Omental fat pad (tissue), 4 donors: ENCODE results near the gene TMEM63C. TPM values are rescaled to one million over a fixed set of nuclear protein-coding genes. Genes with fewer than 3 reads are reported as not detected.
"Not testable (repeated sequence)": the region's sequence is repeated elsewhere in the genome, so short reads cannot be mapped to it uniquely, and the experiment has no call there.

ENCODE experiments used
- ATAC-seq: fragments of 150-250 bp; one replicate; pipeline ENCODE4 v1.9.1; 2016; ENCODE audit warnings: mild to moderate bottlenecking, moderate library complexity; ENCODE audit not compliant: low FRiP score
- DNase-seq: peaks from one replicate; pipeline ENCODE4 v3.0.0-alpha.2; 2019; ENCODE audit warnings: low spot score
- total RNA-seq, 4 donors: library from RNA; depleted of rRNA; stranded (reverse); fragments of >200 nt; gene quantifications; one replicate each; pipeline ENCODE4 v1.1.0, GENCODE V29; 2016
- TF ChIP-seq, protein P1 (sequence below), 3 donors: fragments of 450-650 bp; IDR thresholded peaks; one replicate each; pipeline ENCODE4 v1.5.1; 2016 to 2017; ENCODE audit warnings: antibody characterized with exemption in 3 of 3, mild to moderate bottlenecking in 3 of 3, moderate library complexity in 2 of 3

The TMEM63C gene
- total RNA-seq, 4 donors from 2014 or later = 0.13 TPM; not detected in 3

DNA sequence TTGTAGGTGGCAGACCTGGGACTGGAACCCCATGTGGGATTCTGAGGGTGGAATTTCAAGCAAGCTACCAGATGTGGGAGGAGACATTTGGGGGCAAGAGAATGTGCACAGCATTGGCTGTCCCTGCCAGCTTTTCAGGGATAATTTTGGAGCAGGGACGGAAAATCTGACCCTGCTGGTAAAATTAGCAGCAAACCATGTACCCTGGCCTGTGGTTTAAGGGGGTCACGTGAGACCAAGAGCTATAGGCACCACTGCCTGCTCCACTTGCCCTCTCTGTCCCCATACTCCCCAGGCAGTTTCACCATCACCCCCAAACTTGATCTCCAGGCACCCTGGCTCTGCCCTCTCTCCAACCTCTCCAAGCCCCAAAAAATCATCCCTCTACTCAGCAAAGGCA is 26.5 kb upstream of the TMEM63C start:
- TF ChIP-seq, protein P1, sequence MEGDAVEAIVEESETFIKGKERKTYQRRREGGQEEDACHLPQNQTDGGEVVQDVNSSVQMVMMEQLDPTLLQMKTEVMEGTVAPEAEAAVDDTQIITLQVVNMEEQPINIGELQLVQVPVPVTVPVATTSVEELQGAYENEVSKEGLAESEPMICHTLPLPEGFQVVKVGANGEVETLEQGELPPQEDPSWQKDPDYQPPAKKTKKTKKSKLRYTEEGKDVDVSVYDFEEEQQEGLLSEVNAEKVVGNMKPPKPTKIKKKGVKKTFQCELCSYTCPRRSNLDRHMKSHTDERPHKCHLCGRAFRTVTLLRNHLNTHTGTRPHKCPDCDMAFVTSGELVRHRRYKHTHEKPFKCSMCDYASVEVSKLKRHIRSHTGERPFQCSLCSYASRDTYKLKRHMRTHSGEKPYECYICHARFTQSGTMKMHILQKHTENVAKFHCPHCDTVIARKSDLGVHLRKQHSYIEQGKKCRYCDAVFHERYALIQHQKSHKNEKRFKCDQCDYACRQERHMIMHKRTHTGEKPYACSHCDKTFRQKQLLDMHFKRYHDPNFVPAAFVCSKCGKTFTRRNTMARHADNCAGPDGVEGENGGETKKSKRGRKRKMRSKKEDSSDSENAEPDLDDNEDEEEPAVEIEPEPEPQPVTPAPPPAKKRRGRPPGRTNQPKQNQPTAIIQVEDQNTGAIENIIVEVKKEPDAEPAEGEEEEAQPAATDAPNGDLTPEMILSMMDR (IDR thresholded peaks at IDR 0.05) = no peak
- ATAC-seq (no peak), DNase-seq (no peak)

DNA sequence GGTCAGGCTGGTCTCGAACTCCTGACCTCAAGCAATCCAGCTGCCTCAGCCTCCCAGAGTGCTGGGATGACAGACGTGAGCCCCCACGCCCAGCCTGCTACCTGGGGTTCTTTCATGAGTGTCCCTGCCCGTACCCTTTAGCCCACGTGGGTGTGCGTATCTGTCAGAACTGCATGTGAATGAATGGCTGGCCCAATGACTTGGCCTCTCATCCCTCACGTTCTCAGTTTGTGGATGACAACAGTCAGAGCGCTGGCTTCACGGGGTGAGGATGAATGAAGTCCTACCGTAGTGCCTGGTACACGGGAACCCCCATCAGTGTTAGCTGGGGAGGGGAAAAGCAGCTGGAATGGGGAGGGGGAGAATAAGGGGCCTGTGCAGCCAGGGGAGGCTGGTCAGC is 23.9 kb upstream of the TMEM63C start:
- DNase-seq (no peak), ATAC-seq (no peak)
- TF ChIP-seq, protein P1 (IDR thresholded peaks at IDR 0.05) = no peak

DNA sequence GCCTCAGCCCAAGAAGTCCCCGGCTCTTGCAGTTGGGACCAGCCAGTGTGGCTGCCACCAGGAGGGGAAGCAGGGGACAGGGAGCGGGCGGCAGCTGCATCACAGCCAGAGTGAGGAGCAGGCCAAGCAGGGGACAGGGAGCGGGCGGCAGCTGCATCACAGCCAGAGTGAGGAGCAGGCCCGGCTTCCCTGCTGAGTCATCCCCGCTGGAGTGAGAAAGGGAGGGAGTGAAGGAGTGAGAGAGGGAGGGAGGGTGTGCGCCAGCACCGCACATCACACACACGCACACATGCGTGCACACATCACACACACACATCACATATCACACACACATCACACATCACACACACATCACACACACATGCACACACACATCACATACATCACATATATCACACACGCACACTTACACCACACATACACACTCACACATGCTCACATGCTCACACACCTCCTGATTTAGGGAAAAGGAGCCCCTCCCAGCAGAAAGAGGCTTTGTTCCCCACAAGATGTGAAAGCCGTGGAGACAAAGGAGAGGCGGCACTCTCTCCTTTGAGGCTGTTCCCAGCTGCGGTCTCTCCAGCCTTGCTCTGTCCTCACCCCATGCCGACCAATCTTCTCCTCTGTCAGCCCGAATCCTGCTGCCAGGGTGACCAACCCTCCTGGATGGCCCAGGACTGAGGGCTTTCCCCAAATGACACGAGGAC is 23.3 kb upstream of the TMEM63C start:
- ATAC-seq = no peak
- DNase-seq = no peak

DNA sequence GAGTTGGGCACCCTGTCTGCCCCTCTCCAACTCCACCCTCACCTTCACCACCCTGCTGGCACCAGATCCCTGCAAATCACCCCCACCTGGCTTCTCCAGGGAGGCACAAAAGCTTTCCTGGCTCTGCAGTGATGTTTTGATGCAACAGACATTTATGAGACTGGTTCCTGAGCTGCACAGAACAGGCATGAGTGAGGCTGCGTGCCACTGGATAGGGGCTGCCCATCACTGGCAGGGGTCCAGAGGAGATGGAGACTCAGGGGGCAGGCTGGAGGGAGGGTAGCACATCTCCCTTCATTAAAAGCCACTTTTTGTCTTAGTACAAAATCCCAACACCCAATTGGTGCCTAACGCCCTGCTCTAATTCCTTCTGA is 22.7 kb upstream of the TMEM63C start:
- ATAC-seq (no peak), DNase-seq (no peak)
- TF ChIP-seq, protein P1 (IDR thresholded peaks at IDR 0.05) = no peak

More for the DNA sequence above, 23.3 kb upstream of the TMEM63C start:
- TF ChIP-seq, protein P1 (IDR thresholded peaks at IDR 0.05) = no peak

DNA sequence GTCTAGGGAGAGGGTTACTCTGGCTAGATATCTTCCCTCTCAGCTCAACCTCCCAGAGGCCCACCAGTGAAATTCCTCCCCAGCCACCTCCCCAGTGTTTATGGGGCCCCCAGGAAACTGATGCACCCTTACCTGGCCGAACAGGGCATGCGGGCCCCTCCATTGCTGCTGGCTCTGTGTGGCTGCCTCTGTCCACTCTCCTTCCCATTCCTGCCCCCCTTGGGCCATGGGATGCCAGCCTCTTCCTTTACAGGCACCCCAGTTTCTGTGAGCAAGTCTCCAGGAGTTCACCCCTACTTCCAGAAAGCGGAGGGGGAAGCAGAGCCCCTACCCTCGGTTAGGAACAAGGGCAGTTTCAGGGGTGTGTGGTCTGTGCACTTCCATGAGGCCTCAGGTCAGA is 20.6 kb upstream of the TMEM63C start:
- ATAC-seq (no peak), DNase-seq (no peak)
- TF ChIP-seq, protein P1 (IDR thresholded peaks at IDR 0.05) = no peak

DNA sequence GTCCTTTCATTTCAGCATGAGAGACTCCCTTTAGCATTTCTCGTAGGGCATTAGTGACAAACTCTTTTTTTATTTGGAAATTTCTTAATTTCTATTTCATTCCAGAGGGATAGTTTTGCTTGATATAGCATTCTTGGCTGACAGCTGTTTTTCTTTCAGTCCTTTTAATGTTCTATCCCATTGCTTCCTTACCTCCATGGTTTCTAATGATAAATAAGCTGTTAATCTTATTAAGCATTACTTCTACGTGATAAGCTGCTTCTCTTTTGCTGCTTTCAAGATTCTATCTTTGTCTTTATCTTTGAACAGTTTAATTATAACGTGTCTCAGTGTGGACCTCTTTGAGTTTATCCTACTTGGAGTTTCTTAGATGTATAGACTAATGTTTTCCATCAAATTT is 11.6 kb upstream of the TMEM63C start:
- TF ChIP-seq, protein P1 (IDR thresholded peaks at IDR 0.05) = no peak
- ATAC-seq (no peak), DNase-seq (no peak)

DNA sequence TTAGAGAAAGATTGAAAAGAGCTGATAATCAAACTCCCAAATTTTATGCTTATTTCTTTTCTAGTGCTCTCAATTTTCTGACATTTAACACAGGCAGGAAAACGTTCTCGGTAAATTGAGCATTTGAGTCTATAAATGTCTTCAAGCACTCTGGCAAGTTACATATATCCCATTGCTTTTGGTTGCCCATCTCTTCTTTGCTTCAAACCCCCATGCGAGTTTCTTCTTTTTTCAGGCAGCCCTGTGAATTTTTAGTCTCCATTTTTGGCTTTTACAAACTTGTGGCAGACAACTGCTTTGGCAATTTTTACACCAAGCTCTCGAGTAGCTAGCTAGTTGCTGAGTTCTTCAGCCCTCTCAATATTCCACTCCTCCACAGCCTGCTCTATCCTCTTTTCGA is 8.7 kb upstream of the TMEM63C start:
- TF ChIP-seq, protein P1 (IDR thresholded peaks at IDR 0.05) = no peak
- no peak for ATAC-seq

DNA sequence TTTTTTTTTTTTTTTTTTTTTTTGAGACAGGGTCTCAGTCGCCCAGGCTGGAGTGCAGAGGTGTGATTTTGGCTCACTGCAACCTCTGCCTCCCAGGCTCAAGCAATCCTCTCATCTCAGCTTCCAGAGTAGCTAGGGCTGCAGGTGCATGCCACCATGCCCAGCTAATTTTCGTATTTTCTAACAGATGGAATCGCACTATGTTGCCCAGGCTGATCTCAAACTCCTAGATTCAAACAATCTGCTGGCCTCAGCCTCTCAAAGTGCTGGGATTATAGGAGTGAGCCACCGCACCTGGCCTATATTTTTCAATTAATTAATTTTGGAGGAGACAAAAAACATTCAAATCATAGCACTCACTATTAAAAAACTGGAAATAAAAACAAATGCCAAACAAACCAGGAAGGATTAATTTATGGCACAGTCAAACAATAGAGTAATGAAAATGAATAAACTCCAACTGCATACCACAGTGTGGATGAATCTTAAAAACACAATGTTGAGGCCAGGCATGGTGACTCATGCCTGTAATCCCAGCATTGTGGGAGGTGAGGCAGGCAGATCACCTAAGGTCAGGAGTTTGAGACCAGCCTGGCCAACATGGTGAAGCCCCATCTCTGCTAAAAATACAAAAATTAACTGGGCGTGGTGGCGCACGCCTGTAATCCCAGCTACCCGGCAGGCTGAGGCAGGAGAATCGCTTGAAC is 7.5 kb upstream of the TMEM63C start:
- ATAC-seq, DNase-seq: not testable (repeated sequence)

More for the DNA sequence above, 8.7 kb upstream of the TMEM63C start:
- DNase-seq = no peak
